ENCODE data around the gene ETFB.

- no peak for TF ChIP-seq SUZ12 (IDR thresholded peaks at IDR 0.05; ENCODE audit: unreplicated experiment)
- no peak for TF ChIP-seq SIX5 (IDR thresholded peaks at IDR 0.05; ENCODE audit: low read depth, low read length, severe bottlenecking)
- TF ChIP-seq CTCF (IDR thresholded peaks at IDR 0.05 in 2 of 3, conservative IDR thresholded peaks at IDR 0.05 in 1 of 3; ENCODE audit: control insufficient read depth in 2 of 3, extremely low read depth in 1 of 3, insufficient read depth in 1 of 3, low read depth in 3 of 3, low read length in 3 of 3) = no peak
- no peak for TF ChIP-seq SMC3 (IDR thresholded peaks at IDR 0.05; ENCODE audit: borderline replicate concordance, low read length)
- TF ChIP-seq ATF2 (IDR thresholded peaks at IDR 0.05; ENCODE audit: low read length) = no peak
- TF ChIP-seq MLLT1 (IDR thresholded peaks at IDR 0.05) = no peak
- TF ChIP-seq POLR2A (IDR thresholded peaks at IDR 0.05; ENCODE audit: low read depth, low read length) = no peak
These were observed 28.9 kb downstream of the ETFB start for GRCh38 chr19:51337141-51337860.
